Smooth muscle cell (in vitro differentiated cells): ENCODE results near the gene SEC24D. TPM values are rescaled to one million over a fixed set of nuclear protein-coding genes. Genes with fewer than 3 reads are reported as not detected.
"Not testable (repeated sequence)": the region's sequence is repeated elsewhere in the genome, so short reads cannot be mapped to it uniquely, and the experiment has no call there.

Experiments used
- DNase-seq: peaks from one replicate; lab custom pipeline; 2025; ENCODE audit not compliant: unreplicated experiment; lab: John Stamatoyannopoulos, UW
- H2AFZ ChIP-seq: fragments of 200-600 bp; sonication (generic); 2 replicates; pipeline ENCODE4 v1.6.0; 2016; ENCODE audit warnings: antibody characterized with exemption, low read depth, mild to moderate bottlenecking
- H3F3A ChIP-seq: fragments of 200-600 bp; sonication (generic); 2 replicates; pipeline ENCODE4 v1.6.0; 2017; ENCODE audit warnings: antibody characterized with exemption, low read depth
- H3K27ac ChIP-seq: fragments of 200-600 bp; sonication (generic); 2 replicates; pipeline ENCODE4 v1.5.1; 2016; ENCODE audit warnings: low read depth, mild to moderate bottlenecking
- H3K27me3 ChIP-seq: fragments of 200-600 bp; sonication (generic); 2 replicates; pipeline ENCODE4 v1.6.1; 2016; ENCODE audit warnings: low read depth, mild to moderate bottlenecking
- H3K36me3 ChIP-seq: fragments of 200-600 bp; sonication (generic); 2 replicates; pipeline ENCODE4 v1.5.1; 2016; ENCODE audit warnings: low read depth
- H3K4me1 ChIP-seq: fragments of 200-600 bp; sonication (generic); 2 replicates; pipeline ENCODE4 v1.5.1; 2016; ENCODE audit warnings: low read depth
- H3K4me2 ChIP-seq: fragments of 200-600 bp; sonication (generic); 2 replicates; pipeline ENCODE4 v1.6.0; 2016; ENCODE audit warnings: mild to moderate bottlenecking
- H3K4me3 ChIP-seq: fragments of 200-600 bp; sonication (generic); 2 replicates; pipeline ENCODE4 v1.5.1; 2016; ENCODE audit warnings: mild to moderate bottlenecking
- H3K79me2 ChIP-seq: fragments of 200-600 bp; sonication (generic); 2 replicates; pipeline ENCODE4 v1.6.0; 2016; ENCODE audit warnings: low read depth, mild to moderate bottlenecking
- H3K9ac ChIP-seq: fragments of 200-600 bp; sonication (generic); 2 replicates; pipeline ENCODE4 v1.6.0; 2016; ENCODE audit warnings: low read depth
- H3K9me3 ChIP-seq: fragments of 200-600 bp; sonication (generic); replicated peaks from 2 replicates; pipeline ENCODE4 v1.5.1; 2016; ENCODE audit warnings: low read depth
- H4K20me1 ChIP-seq: fragments of 200-600 bp; sonication (generic); 2 replicates; pipeline ENCODE4 v1.6.0; 2016; ENCODE audit warnings: low read depth
- CTCF ChIP-seq: fragments of 200-600 bp; sonication (generic); IDR thresholded peaks from 2 replicates; pipeline ENCODE4 v1.5.1; 2017; ENCODE audit warnings: borderline replicate concordance, mild to moderate bottlenecking, antibody characterized with exemption; ENCODE audit not compliant: insufficient read depth, poor library complexity, severe bottlenecking
- WGBS: methylation state at CpG from one replicate; pipeline ENCODE4 v1.1.7; 2016; ENCODE audit warnings: low lambda C conversion rate; 5-methylcytosine and 5-hydroxymethylcytosine counted together
- polyA plus RNA-seq: library from polyadenylated mRNA; unstranded; fragments of >200 nt; fragmentation: Nextera tagmentation; extraction: Ambion mirVana; gene quantifications from 2 replicates; pipeline ENCODE4 v1.2.1, GENCODE V29; 2016
- total RNA-seq: library from RNA; depleted of rRNA; stranded (reverse); fragments of >200 nt; gene quantifications from 2 replicates; pipeline ENCODE4 v1.2.3, GENCODE V29; 2014

The SEC24D gene
- total and polyA plus RNA-seq, 2 experiments from 2014 or later: 163 to 237 TPM

GRCh38 chr4:118881512-118882146 is 45.7 kb upstream of the SEC24D start:
- no peak overlapping the region for H2AFZ ChIP-seq
- no peaks in the 10 kb centered on the region for H3F3A ChIP-seq
- H4K20me1 ChIP-seq: no peaks in the 10 kb centered on the region
- H3K27me3 ChIP-seq: no peaks in the 10 kb centered on the region
- H3K4me2 ChIP-seq: no peak overlapping the region
- no peaks in the 10 kb centered on the region for H3K79me2 ChIP-seq
- H3K36me3 ChIP-seq: no peaks in the 10 kb centered on the region
- no peak overlapping the region for H3K4me3 ChIP-seq
- no peaks in the 10 kb centered on the region for H3K4me1 ChIP-seq
- no peak for TF ChIP-seq CTCF
- no peak overlapping the region for H3K27ac ChIP-seq
- no peaks in the 10 kb centered on the region for H3K9me3 ChIP-seq
- no peak for DNase-seq
- 63% methylated on average over 12 of the region's 12 CpGs for WGBS
- no peak overlapping the region for H3K9ac ChIP-seq

- WGBS: 86% methylated on average over 7 of the region's 7 CpGs
- H4K20me1 ChIP-seq: no peaks in the 10 kb centered on the region
- H3K9me3 ChIP-seq: no peaks in the 10 kb centered on the region
- H3K4me1 ChIP-seq: no peaks in the 10 kb centered on the region
- H3F3A ChIP-seq: no peaks in the 10 kb centered on the region
- DNase-seq: no peak
- no peaks in the 10 kb centered on the region for H3K79me2 ChIP-seq
- no peaks in the 10 kb centered on the region for H3K27me3 ChIP-seq
- H2AFZ ChIP-seq: no peak overlapping the region
- H3K4me2 ChIP-seq: no peak overlapping the region
- H3K36me3 ChIP-seq: no peaks in the 10 kb centered on the region
- no peak overlapping the region for H3K9ac ChIP-seq
- H3K27ac ChIP-seq: no peak overlapping the region
- H3K4me3 ChIP-seq: no peak overlapping the region
- TF ChIP-seq CTCF: no peak
Measured at GRCh38 chr4:118879409-118879808, 43.5 kb upstream of the SEC24D start.

GRCh38 chr4:118878507-118878906 is 42.6 kb upstream of the SEC24D start:
- 98% methylated on average over 9 of the region's 9 CpGs for WGBS

GRCh38 chr4:118877797-118878196 is 41.9 kb upstream of the SEC24D start:
- no peaks in the 10 kb centered on the region for H4K20me1 ChIP-seq
- no peaks in the 10 kb centered on the region for H3K9me3 ChIP-seq
- no peaks in the 10 kb centered on the region for H3K27me3 ChIP-seq
- H2AFZ ChIP-seq: no peak overlapping the region
- H3K4me2 ChIP-seq: no peak overlapping the region
- no peak overlapping the region for H3K27ac ChIP-seq
- no peak for DNase-seq
- WGBS: 95% methylated on average over 6 of the region's 6 CpGs
- no peaks in the 10 kb centered on the region for H3K4me1 ChIP-seq
- no peak overlapping the region for H3K9ac ChIP-seq
- H3K4me3 ChIP-seq: no peak overlapping the region
- H3K36me3 ChIP-seq: no peaks in the 10 kb centered on the region
- TF ChIP-seq CTCF: no peak
- no peaks in the 10 kb centered on the region for H3F3A ChIP-seq
- no peaks in the 10 kb centered on the region for H3K79me2 ChIP-seq

More at GRCh38 chr4:118878507-118878906, 42.6 kb upstream of the SEC24D start:
- not testable (repeated sequence) for H3K36me3 ChIP-seq, H3K79me2 ChIP-seq, H4K20me1 ChIP-seq, H3F3A ChIP-seq, H3K27ac ChIP-seq, H3K9me3 ChIP-seq, H3K4me1 ChIP-seq, DNase-seq, H3K4me3 ChIP-seq, H3K27me3 ChIP-seq, H2AFZ ChIP-seq, H3K4me2 ChIP-seq, H3K9ac ChIP-seq
